NCI-H82 treated with DMSO at 0.1 percent for 48 hours (cell line): ENCODE results near the gene RPS25.
"Not testable (repeated sequence)": the region's sequence is repeated elsewhere in the genome, so short reads cannot be mapped to it uniquely, and the experiment has no call there.

Experiments
- DNase-seq: peaks from one replicate; lab custom pipeline; 2025; ENCODE audit not compliant: unreplicated experiment; lab: John Stamatoyannopoulos, UW

Gene RPS25

GRCh38 chr11:118973985-118974384, 44.2 kb downstream of the RPS25 start:
- DNase-seq = no peak

DNA sequence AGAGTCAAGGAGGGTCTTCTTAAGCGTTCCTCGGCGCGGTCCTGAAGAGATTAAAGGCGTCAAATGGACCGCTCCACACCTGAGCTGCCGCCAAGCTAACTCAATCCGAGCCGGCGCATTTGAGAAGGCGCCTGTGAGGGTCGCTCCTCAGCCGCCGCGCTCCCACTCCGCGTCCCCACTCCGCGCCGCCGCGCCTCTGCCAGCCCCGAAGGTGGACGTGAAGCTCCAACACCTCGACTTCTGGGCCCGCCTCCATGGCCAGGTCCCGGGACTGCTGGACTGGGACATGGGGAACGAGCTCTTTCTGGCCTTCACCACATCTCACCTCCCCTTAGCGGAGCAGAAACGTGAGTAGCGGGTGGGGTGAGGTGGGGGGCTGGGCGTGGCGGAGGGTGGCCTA, 46.5 kb downstream of the RPS25 start, which contains the start of gene FOXR1:
Gene FOXR1 (plus strand): TSS at position 116 of the 400 bp plus-strand sequence. CDS start 171 bp downstream, at position 287.
- DNase-seq = no peak

- not testable (repeated sequence) for DNase-seq
Measured at GRCh38 chr11:118969508-118969907, 48.6 kb downstream of the RPS25 start.
